Measurements from ENCODE around the gene DGKA.

The DGKA gene

GRCh38 chr12:55933799-55934742 is 3.1 kb downstream of the DGKA start:
- no peak for TF ChIP-seq EZH2phosphoT487 (IDR thresholded peaks at IDR 0.05; ENCODE audit: borderline replicate concordance)
- TF ChIP-seq CTCF (conservative IDR thresholded peaks at IDR 0.05; ENCODE audit: low read length) = no peak
- peaks cover 8% of the 10 kb centered on the region for H3F3A ChIP-seq (ENCODE audit: low read depth)
- no peaks in the 10 kb centered on the region for H3K9me2 ChIP-seq (replicated peaks; ENCODE audit: low read depth, low read length)
- peaks cover 5% of the 10 kb centered on the region for H4K20me1 ChIP-seq (ENCODE audit: insufficient read depth, low read length, poor library complexity, severe bottlenecking)
- no peaks in the 10 kb centered on the region for H3K27me3 ChIP-seq (ENCODE audit: insufficient read depth, low read length, poor library complexity, severe bottlenecking)
- H3K4me2 ChIP-seq (ENCODE audit: low read depth, low read length, poor library complexity, severe bottlenecking) = peak overlapping the region; percentile 96
- H3K36me3 ChIP-seq (ENCODE audit: insufficient read depth, low read length) = peaks cover 5% of the 10 kb centered on the region; the same call in 1 of the 2 replicates
- peak overlapping the region; percentile 98 for H3K9ac ChIP-seq (ENCODE audit: low read depth, low read length, poor library complexity, severe bottlenecking)
- H3K4me3 ChIP-seq (ENCODE audit: low read length, poor library complexity, severe bottlenecking) = no peak overlapping the region
- H3K4me1 ChIP-seq (ENCODE audit: insufficient read depth, low read length, poor library complexity, severe bottlenecking) = peaks cover 43% of the 10 kb centered on the region
- peaks cover 40% of the 10 kb centered on the region for H3K79me2 ChIP-seq (ENCODE audit: insufficient read depth, low read length)
- H3K9me3 ChIP-seq (ENCODE audit: insufficient read depth, low read depth, low read length) = no peaks in the 10 kb centered on the region
- H2AFZ ChIP-seq (ENCODE audit: low read length) = no peak overlapping the region

GRCh38 chr12:55934773-55935172 is 3.8 kb downstream of the DGKA start:
- Histone ChIP-seq H3F3A (ENCODE audit: low read depth) (peaks cover 3% of the 10 kb centered on the region), H3K9me2 (replicated peaks; ENCODE audit: low read depth, low read length) (no peaks in the 10 kb centered on the region), H3K4me3 (ENCODE audit: low read length, poor library complexity, severe bottlenecking) (no peak overlapping the region), H3K9ac (ENCODE audit: low read depth, low read length, poor library complexity, severe bottlenecking) (no peak overlapping the region), H3K4me1 (ENCODE audit: insufficient read depth, low read length, poor library complexity, severe bottlenecking) (peaks cover 40% of the 10 kb centered on the region), H3K4me2 (ENCODE audit: low read depth, low read length, poor library complexity, severe bottlenecking) (no peak overlapping the region), H3K27me3 (ENCODE audit: insufficient read depth, low read length, poor library complexity, severe bottlenecking) (no peaks in the 10 kb centered on the region), H4K20me1 (ENCODE audit: insufficient read depth, low read length, poor library complexity, severe bottlenecking) (peaks cover 5% of the 10 kb centered on the region), H2AFZ (ENCODE audit: low read length) (no peak overlapping the region), H3K36me3 (ENCODE audit: insufficient read depth, low read length) (peaks cover 7% of the 10 kb centered on the region; the same call in 1 of the 2 replicates), H3K9me3 (ENCODE audit: insufficient read depth, low read depth, low read length) (no peaks in the 10 kb centered on the region), H3K79me2 (ENCODE audit: insufficient read depth, low read length) (peaks cover 40% of the 10 kb centered on the region)
- TF ChIP-seq CTCF (conservative IDR thresholded peaks at IDR 0.05; ENCODE audit: low read length) (no peak), EZH2phosphoT487 (IDR thresholded peaks at IDR 0.05; ENCODE audit: borderline replicate concordance) (no peak)

- Histone ChIP-seq H3K9ac (ENCODE audit: low read depth, low read length, poor library complexity, severe bottlenecking) (no peak overlapping the region), H3K9me3 (ENCODE audit: insufficient read depth, low read depth, low read length) (no peaks in the 10 kb centered on the region), H3K4me2 (ENCODE audit: low read depth, low read length, poor library complexity, severe bottlenecking) (no peak overlapping the region), H3K4me3 (ENCODE audit: low read length, poor library complexity, severe bottlenecking) (no peak overlapping the region), H3K36me3 (ENCODE audit: insufficient read depth, low read length) (peaks cover 7% of the 10 kb centered on the region; the same call in 1 of the 2 replicates), H3F3A (ENCODE audit: low read depth) (no peaks in the 10 kb centered on the region), H3K4me1 (ENCODE audit: insufficient read depth, low read length, poor library complexity, severe bottlenecking) (peaks cover 34% of the 10 kb centered on the region), H3K27me3 (ENCODE audit: insufficient read depth, low read length, poor library complexity, severe bottlenecking) (no peaks in the 10 kb centered on the region), H3K79me2 (ENCODE audit: insufficient read depth, low read length) (peaks cover 40% of the 10 kb centered on the region), H3K9me2 (replicated peaks; ENCODE audit: low read depth, low read length) (no peaks in the 10 kb centered on the region), H2AFZ (ENCODE audit: low read length) (no peak overlapping the region), H4K20me1 (ENCODE audit: insufficient read depth, low read length, poor library complexity, severe bottlenecking) (peaks cover 5% of the 10 kb centered on the region)
- TF ChIP-seq CTCF (conservative IDR thresholded peaks at IDR 0.05; ENCODE audit: low read length) = no peak
- no peak for TF ChIP-seq EZH2phosphoT487 (IDR thresholded peaks at IDR 0.05; ENCODE audit: borderline replicate concordance)
Observed at GRCh38 chr12:55935738-55936151, 4.8 kb downstream of the DGKA start.

All from Loucy (cell line).